Left colon (tissue), 2 donors: ENCODE results near the gene CES3. TPM values are rescaled to one million over a fixed set of nuclear protein-coding genes. Genes with fewer than 3 reads are reported as not detected.
A peak's percentile ranks its signal among the peaks of the same experiment; 100 is the strongest.
"Not testable (repeated sequence)": the region's sequence is repeated elsewhere in the genome, so short reads cannot be mapped to it uniquely, and the experiment has no call there.

ENCODE experiments used
- ATAC-seq: fragments of 200-7000 bp; cut with Tn5 transposase; one replicate; pipeline ENCODE4 v1.9.1; 2020; ENCODE audit warnings: mild to moderate bottlenecking, moderate library complexity
- DNase-seq, 2 donors: peaks; one replicate each; pipeline ENCODE4 v3.0.0-alpha.2; 2020
- intact Hi-C, 2 donors: fragments of 100-400 bp; cut with DNase I in 1 of 2; cut with micrococcal nuclease in 1 of 2; formaldehyde crosslinking; loops; one replicate each; pipeline versions ENCODE4 v1.11.2 to v1.14.0; 2022; cut with DNase I, micrococcal nuclease
- total RNA-seq, 2 donors: library from RNA; stranded (reverse); fragmentation: NEBNext Ultra II Directional; extraction: Animal tissue kit (Norgen Biotek cat#: 25700); gene quantifications; one replicate each; pipeline ENCODE4 v1.2.1, GENCODE V29; 2021
- donor health status: DM: no; HTN: no; CAD: no.
- donor health status: DM: yes; HTN: yes; CAD: no.

CES3 gene
- total RNA-seq, 2 donors from 2014 or later: 201 to 203 TPM

DNA sequence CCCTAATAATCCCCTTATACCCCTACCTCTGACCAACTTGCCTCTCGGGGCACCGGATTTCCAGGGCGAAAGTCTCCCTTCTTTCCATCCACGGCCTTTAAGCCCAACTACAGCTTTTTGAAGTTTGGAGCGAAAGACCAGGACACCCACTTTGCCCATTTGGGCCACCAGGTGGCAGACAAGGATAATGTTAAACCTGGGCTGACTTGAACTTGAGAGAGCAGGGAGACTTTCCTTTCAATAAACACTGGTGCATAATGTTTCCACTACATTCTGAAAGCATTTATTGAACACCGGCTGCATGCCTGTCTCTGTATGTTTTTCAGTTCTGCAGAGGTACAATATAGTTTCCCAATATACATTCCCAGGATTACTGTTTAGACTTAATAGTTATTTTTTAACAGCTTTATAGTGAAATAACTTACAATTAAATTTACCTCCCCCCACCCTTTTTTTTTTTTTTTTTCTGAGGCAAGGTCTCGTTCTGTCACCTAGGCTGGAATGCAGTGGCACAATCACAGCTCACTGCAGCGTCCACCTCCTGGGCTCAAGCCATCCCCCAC lies 6.9 kb upstream of the CES3 start:
- ATAC-seq: peak; percentile 72
- peak; percentile 76 to 90 for DNase-seq
- intact Hi-C loops: no loop called here

DNA sequence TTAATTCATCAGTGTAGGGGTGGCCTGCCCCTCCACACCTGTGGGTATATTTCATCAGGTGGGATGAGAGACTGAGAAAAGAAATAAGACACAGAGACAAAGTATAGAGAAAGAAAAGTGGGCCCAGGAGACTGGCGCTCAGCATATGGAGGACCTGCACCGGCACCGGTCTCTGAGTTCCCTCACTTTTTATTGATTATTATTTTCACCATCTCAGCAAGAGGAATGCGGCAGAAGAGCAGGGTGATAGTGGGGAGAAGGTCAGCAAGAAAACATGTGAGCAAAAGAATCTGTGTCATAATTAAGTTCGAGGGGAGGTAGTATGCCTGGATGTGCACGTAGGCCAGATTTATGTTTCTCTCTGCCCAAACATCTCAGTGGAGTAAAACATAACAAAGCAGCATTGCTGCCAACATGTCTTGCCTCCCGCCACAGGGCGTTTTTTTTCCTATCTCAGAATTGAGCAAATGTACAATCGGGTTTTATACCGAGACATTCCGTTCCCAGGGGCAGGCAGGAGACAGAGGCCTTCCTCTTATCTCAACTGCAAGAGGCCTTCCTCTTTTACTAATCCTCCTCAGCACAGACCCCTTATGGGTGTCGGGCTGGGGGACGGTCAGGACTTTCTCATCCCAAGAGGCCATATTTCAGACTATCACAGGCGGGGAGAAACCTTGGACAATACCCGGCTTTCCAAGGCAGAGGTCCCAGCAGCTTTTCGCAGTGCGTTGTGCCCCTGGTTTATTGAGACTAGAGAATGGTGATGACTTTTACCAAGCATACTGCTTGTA lies 5.5 kb upstream of the CES3 start:
- ATAC-seq, intact Hi-C loops, DNase-seq: not testable (repeated sequence)

DNA sequence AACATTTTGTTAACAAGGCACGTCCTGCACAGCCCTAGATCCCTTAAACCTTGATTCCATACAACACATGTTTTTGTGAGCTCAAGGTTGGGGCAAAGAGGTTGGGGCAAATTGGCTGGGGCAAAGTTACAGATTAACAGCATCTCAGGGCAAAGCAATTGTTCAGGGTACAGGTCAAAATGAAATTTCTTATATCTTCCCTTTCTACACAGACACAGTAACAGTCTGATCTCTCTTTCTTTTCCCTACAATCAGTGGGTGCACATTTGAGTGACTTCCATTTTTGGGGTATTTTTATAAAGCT lies 5.0 kb upstream of the CES3 start:
- intact Hi-C loops, DNase-seq, ATAC-seq: not testable (repeated sequence)

DNA sequence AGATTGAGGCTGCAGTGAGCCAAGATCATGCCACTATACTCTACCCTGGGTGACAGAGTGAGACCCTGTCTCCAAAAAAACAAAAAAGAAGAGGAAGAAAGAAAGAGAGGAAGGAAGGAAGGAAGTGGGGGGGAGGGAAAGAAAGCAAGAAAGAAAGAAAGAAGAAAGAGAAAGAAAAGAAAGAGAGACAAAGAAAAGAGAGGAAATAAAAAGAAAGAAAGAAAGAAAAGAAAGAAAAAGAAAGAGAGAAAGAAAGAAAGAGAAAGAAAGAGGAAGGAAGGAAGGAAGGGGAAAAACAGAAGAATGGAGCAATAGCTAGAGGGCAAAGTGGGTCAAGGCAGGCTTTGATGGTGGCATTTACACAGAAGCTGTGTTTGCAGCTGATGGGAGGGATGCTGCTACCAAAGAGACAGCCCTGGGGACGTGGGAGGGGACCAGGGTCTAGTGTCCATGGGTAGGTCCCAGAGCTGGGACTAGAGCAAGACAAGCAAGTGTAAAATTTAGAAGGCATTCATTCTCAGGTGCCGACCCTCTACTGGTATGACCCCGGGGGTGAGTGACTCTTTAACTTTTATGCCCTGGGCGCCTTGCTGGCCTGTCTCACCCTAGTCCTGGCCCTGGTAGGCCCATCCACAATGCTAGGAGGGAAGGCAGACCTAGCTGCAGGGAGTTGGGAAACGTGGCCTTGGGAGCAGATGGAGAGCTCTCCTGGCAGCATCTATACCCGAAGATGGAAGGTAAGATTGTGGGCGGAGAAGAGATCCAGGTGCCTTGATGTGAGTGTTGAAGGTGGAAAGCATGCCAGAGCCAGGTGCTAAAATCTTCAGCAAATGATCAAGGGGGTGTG lies 2.0 kb upstream of the CES3 start:
- DNase-seq: no peak
- intact Hi-C loops: no loop called here
- no peak for ATAC-seq

DNA sequence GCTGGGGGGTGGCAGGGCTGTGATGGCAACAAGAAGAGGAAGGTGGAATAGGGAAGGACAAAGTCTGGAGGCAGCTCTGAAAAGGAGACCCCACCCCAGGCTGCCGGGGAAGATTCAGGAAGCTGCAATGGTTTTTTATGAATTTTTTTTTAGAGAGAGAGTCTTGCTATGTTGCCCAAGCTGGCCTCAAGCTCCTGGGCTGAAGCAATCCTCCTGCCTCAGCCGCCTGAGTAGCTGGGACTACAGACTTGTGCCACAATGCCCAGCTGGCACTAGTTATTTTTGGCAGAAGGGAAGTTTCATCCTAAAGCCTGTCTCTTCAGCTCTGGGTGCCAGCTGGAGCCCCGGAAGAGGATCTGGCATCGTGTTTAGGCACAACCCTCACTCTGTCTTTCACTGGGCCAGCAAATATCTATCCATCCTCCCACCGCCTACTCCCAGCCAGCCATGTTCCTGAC lies 1.3 kb upstream of the CES3 start:
- DNase-seq: peak in 1 of 2 donors; percentile 53
- ATAC-seq: peak; percentile 14
- intact Hi-C loops: no loop called here

DNA sequence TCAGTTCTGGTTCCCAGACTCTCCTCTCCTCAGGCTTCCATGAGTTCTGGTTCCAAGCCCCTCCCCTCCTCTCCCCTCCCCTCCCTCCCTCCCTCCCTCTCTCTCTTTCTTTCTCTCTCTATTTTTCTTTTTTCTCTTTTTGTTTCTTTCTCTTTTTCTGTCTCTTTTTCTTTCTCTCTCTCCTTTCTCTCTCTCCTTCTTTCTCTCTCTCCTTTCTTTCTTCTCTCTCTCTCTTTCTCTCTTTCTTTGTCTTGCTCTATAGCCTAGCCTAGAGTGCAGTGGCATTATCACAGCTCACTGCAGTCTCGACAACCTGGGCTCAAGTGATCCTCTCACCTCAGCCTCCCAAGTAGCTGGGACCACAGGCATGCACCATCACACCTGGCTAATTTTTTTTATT lies 796 bp upstream of the CES3 start:
- DNase-seq (no peak), ATAC-seq (no peak)
- intact Hi-C loops: no loop called here

DNA sequence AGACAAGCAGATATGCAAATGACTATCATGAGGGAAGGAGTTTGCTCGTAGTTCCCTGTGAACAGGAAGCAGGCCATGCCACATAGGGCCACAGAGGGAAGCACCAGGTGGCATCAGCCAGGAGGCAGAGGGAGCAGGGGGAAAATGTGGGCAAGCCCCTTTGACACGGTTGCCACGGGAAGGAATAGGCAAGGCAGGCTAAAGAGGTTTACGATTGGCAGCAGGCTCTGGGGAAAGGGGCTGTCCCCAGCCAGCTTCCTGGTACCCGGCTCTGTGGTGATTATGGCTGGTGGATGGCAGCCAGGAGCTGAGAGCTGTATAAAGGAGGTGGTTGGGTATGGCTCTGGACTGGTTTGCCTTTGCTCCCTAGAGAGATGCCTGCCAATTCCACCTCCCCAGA lies 848 bp downstream of the CES3 start:
- ATAC-seq: peak; percentile 85
- intact Hi-C loops: no loop called here
- DNase-seq: peak; percentile 86 to 90

DNA sequence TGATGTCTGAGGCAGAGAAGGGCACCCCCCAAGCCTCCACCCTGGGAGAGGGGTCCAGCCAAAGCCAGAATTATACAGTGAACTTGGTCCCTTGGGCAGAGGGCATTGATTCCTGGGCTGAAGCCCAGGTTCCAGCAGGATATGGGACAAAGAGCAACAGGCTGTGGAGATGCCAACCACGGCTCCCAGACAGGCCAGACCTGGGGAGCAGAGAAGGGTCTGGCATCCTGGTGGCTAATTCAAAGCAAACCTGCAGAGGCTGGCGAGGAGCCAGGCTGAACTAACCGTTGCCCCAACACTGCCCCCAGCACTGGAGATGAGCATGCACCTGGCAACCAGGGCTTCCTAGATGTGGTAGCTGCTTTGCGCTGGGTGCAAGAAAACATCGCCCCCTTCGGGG lies 3.0 kb downstream of the CES3 start:
- no peak for DNase-seq
- ATAC-seq: no peak
- intact Hi-C loops: no loop called here

DNA sequence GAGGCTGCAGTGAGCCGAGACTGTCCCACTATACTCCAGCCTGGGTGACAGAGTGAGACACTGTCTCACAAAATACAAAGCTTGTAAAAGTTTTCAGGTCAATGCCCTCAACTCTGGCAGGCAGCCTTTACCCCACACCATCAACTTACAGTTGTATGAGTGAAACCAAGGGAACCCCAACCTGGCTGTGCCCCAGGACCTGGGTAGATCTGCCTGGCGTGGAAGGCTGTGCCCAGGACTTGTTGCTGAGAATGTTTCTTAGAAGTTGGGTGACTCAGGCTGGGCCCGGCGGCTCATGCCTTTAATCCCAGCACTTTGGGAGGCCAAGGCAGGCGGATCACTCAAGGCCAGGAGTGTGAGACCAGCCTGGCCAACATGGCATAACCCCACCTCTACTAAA lies 7.8 kb downstream of the CES3 start:
- no peak for DNase-seq
- intact Hi-C loops: no loop called here
- ATAC-seq: no peak

DNA sequence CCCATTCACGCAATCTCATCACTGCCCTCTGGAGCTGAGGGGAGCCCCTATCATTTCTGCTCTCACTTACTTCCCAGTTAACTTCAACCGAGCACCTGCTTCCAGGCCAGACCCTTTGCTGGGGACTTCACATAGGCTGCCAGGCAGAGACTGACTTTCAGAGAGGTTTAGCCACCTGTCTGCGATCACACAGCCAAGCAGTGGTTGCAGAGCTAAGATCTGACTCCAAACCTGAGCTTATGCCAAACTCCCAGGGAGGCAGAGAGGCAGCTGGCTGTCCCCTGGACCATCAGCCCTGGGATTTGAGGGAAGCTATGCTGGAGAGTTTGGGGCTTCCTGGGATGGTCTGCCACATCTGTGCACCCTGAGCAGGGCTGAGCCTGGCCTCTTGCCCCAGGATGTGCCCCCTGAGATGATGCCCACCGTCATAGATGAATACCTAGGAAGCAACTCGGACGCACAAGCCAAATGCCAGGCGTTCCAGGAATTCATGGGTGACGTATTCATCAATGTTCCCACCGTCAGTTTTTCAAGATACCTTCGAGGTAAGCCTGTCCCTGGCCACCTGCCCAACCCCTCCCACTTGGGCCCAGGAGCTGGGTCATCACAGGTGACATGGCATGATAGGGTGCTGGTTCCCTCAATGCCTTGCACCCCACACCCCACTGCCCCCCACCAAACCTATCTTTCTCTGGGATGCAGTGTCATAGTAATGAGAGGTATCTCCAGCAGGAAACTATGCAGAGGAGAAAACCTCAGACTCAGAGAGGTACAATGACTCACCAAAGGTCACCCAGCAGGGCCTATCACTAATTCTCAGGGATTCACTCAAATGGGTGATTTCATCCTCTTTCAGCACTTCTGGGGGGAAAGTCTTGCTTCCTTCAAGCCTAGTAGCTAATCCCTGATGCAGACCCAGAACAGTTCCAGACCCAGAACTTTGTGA lies 10.0 kb downstream of the CES3 start:
- intact Hi-C loops: loop anchor here in 1 of 2 donors (10.0 kb wide), 1 partner anchor 184 kb away; the partner anchor contains the start of genes B3GNT9, FBXL8 and TRADD
- ATAC-seq (no peak), DNase-seq (no peak)

DNA sequence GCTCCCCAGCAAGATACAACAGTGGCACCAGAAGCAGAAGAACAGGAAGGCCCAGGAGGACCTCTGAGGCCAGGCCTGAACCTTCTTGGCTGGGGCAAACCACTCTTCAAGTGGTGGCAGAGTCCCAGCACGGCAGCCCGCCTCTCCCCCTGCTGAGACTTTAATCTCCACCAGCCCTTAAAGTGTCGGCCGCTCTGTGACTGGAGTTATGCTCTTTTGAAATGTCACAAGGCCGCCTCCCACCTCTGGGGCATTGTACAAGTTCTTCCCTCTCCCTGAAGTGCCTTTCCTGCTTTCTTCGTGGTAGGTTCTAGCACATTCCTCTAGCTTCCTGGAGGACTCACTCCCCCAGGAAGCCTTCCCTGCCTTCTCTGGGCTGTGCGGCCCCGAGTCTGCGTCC lies 11.9 kb downstream of the CES3 start:
- DNase-seq (no peak), ATAC-seq (no peak)
- intact Hi-C loops: loop anchor here in 1 of 2 donors (10.0 kb wide), 1 partner anchor 182 kb away; the partner anchor contains the start of genes B3GNT9, FBXL8 and TRADD

DNA sequence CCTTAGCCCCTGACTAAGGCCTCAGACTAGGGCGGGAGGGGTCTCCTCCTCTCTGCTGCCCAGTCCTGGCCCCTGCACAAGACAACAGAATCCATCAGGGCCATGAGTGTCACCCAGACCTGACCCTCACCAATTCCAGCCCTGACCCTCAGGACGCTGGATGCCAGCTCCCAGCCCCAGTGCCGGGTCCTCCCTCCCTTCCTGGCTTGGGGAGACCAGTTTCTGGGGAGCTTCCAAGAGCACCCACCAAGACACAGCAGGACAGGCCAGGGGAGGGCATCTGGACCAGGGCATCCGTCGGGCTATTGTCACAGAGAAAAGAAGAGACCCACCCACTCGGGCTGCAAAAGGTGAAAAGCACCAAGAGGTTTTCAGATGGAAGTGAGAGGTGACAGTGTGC lies 12.7 kb downstream of the CES3 start:
- ATAC-seq: no peak
- DNase-seq: no peak
- intact Hi-C loops: loop anchor here in 1 of 2 donors (10.0 kb wide), 1 partner anchor 181 kb away; the partner anchor contains the start of genes B3GNT9, FBXL8 and TRADD

DNA sequence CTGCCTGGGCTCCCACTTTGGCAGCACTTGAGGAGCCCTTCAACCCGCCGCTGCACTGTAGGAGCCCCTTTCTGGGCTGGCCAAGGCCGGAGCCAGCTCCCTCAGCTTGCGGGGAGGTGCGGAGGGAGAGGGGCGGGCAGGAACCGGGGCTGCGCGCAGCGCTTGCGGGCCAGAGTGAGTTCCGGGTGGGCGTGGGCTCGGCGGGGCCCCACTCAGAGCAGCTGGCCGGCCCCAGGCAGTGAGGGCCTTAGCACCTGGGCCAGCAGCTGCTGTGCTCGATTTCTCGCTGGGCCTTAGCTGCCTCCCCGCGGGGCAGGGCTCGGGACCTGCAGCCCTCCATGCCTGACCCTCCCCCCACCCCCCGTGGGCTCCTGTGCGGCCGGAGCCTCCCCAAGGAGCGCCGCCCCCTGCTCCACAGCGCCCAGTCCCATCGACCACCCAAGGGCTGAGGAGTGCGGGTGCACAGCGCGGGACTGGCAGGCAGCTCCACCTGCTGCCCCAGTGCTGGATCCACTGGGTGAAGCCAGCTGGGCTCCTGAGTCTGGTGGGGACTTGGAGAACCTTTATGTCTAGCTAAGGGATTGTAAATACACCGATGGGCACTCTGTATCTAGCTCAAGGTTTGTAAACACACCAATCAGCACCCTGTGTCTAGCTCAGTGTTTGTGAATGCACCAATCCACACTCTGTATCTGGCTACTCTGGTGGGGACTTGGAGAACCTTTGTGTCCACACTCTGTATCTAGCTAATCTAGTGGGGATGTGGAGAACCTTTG lies 13.3 kb downstream of the CES3 start:
- ATAC-seq, DNase-seq: not testable (repeated sequence)
- intact Hi-C loops: loop anchor here in 1 of 2 donors (10.0 kb wide), 1 partner anchor 180 kb away; the partner anchor contains the start of genes B3GNT9, FBXL8 and TRADD

DNA sequence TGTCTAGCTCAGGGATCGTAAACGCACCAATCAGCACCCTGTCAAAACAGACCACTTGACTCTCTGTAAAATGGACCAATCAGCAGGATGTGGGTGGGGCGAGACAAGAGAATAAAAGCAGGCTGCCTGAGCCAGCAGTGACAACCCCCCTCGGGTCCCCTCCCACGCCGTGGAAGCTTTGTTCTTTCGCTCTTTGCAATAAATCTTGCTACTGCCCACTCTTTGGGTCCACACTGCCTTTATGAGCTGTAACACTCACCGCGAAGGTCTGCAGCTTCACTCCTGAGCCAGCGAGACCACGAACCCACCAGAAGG lies 13.8 kb downstream of the CES3 start:
- intact Hi-C loops: loop anchor here (5.0 to 10.0 kb wide), 2 partner anchors 180 to 182 kb away; partner anchors contain the start of genes FBXL8 (in 2 of the 2), TRADD (in 2 of the 2) and B3GNT9 (in 1 of the 2)
- ATAC-seq: not testable (repeated sequence)

DNA sequence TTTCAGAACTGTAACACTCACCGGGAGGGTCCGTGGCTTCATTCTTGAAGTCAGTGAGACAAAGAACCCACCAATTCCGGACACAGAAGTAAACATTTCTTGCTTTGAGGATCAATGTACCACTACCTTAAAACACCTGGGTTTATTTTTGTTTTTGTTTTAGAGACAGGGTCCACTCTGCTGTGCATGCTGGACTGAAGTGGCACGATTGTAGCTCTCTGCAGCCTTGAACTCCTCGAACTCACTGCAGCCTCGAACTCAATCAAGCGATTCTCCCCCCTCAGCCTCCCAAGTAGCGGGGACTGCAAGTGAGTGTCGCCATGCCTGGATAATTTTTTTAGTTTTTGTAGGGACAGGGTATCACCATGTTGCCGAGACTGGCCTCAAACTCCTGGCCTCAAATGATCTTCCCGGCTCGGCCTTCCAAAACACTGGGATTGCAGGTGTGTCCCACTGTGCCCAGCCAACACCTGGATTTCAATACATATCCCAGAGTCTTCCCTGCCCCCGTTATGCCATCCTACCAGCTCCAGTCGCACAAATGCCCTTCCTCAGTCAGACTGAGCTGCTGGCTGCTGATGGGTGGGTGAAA lies 14.3 kb downstream of the CES3 start:
- no peak for ATAC-seq
- DNase-seq: no peak
- intact Hi-C loops: loop anchor here (5.0 to 10.0 kb wide), 2 partner anchors 179 to 182 kb away; partner anchors contain the start of genes FBXL8 (in 2 of the 2), TRADD (in 2 of the 2) and B3GNT9 (in 1 of the 2)

More for the DNA sequence above, 13.8 kb downstream of the CES3 start:
- DNase-seq: peak in 1 of 2 donors; percentile 53

DNA sequence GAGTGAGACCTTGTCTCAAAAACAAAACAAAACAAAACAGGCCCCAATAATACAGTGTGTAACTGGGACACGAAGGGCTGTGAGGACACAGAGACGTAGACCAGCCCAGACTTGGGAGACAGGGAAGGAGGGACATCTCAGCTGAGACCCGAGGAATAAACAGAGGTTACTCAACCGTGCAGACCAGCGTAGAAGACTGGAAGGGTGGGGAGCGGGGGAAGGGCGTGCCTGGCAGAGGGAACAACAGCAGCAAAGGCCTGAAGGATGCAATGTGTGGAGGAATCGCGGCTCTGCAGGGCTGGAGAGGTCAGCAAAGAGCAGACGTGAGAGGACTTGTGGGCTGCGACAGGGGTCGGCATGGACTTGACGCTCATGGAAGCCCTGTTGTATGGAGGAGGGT lies 15.7 kb downstream of the CES3 start:
- intact Hi-C loops: loop anchor here (5.0 to 10.0 kb wide), 2 partner anchors 178 to 181 kb away; partner anchors contain the start of genes FBXL8 (in 2 of the 2), TRADD (in 2 of the 2) and B3GNT9 (in 1 of the 2)
- peak; percentile 35 for ATAC-seq
- DNase-seq: peak in 1 of 2 donors; percentile 44
